T-helper 1 cell treated with Interleukin-12 subunit alpha and Interleukin-12 subunit beta and Interleukin-4 antibody, amounts not matched to agents 30 μg/mL and 1 μg/mL, for 36 hours (primary cell): ENCODE data around the gene CD83.

Experiments
- H3K27ac Mint-ChIP-seq: one replicate; pipeline ENCODE4 v1.8.0; 2021; ENCODE audit warnings: mild to moderate bottlenecking, mixed read lengths
- H3K27me3 Mint-ChIP-seq: one replicate; pipeline ENCODE4 v1.8.0; 2021; ENCODE audit warnings: low read depth, mixed read lengths
- H3K36me3 Mint-ChIP-seq: one replicate; pipeline ENCODE4 v1.8.0; 2021; ENCODE audit warnings: low read depth, mixed read lengths
- H3K4me1 Mint-ChIP-seq: one replicate; pipeline ENCODE4 v1.8.0; 2021; ENCODE audit warnings: low read depth, mixed read lengths
- H3K4me3 Mint-ChIP-seq: one replicate; pipeline ENCODE4 v1.8.0; 2021; ENCODE audit warnings: mild to moderate bottlenecking, moderate library complexity, mixed read lengths
- H3K9me3 Mint-ChIP-seq: one replicate; pipeline ENCODE4 v1.8.0; 2021; ENCODE audit warnings: mixed read lengths

Gene CD83

DNA sequence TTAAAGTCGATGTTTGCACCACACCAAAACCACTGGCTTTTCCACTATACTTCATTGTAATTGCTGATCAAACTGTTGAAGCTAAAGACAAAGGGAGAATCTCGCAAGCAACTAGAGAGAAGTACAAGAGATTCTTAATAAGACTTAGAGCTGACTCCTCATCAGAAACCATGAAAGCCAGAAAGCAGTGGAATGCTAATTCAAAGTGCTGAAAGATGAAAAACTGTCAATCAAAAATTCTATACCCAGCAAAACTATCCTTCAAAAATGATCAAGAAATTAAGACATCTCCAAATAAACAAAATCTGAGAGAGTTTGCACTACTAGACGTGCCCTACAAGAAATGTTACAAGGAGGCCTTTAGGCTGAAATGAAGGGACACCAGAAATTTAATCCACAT, 52.6 kb downstream of the CD83 start:
- Mint-ChIP-seq H3K4me3 (no peak overlapping the region), H3K9me3 (peaks cover 49% of the 10 kb centered on the region), H3K27ac (no peak overlapping the region), H3K36me3 (peaks cover 2% of the 10 kb centered on the region), H3K4me1 (peaks cover 1% of the 10 kb centered on the region), H3K27me3 (no peaks in the 10 kb centered on the region)

DNA sequence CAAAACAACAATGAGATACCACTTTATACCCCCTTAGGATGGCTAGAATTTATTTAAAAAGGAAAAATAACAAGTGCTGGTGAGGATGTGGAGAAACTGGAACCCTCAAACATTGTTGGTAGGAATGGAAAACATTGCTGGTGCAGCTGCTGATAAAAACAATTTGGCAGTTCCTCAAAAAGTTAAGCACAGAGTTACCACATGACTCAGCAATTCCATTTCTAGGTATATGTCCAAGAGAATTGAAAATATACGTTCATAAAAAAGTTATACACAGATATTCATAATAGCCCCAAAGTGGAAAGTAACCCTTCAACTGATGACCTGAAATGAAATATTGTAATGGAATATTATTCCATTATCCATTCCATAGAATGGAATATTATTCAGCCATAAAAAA, 55.0 kb downstream of the CD83 start:
- Mint-ChIP-seq H3K4me3 (no peak overlapping the region), H3K27ac (no peak overlapping the region), H3K4me1 (peaks cover 1% of the 10 kb centered on the region), H3K36me3 (peaks cover 2% of the 10 kb centered on the region), H3K27me3 (no peaks in the 10 kb centered on the region), H3K9me3 (peaks cover 43% of the 10 kb centered on the region)

DNA sequence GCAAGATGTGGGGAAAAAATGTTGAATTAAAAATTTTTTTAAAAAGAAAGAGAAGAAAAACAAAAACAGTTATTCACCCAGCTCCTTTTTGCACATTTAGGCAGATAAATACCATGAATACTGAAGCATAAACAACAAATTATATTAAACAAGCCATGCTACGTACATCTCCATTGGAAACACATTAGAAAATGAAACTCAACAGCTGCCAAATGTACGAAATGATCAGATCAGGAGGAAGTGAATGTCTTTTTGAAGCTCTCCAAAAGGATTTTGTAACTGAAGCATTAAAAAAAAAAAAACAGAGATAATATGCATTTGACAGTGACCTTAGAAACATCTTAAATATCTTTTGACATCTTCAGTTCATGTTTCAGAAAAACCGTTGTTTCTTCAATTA, 56.7 kb downstream of the CD83 start:
- peaks cover 2% of the 10 kb centered on the region for H3K36me3 Mint-ChIP-seq
- no peak overlapping the region for H3K4me3 Mint-ChIP-seq
- peaks cover 1% of the 10 kb centered on the region for H3K4me1 Mint-ChIP-seq
- no peaks in the 10 kb centered on the region for H3K27me3 Mint-ChIP-seq
- H3K27ac Mint-ChIP-seq, result no peak overlapping the region
- H3K9me3 Mint-ChIP-seq, result peaks cover 28% of the 10 kb centered on the region

GRCh38 chr6:14174996-14175395, 57.4 kb downstream of the CD83 start:
- Mint-ChIP-seq H3K36me3 (peaks cover 3% of the 10 kb centered on the region), H3K4me3 (no peak overlapping the region), H3K27ac (no peak overlapping the region), H3K27me3 (no peaks in the 10 kb centered on the region), H3K9me3 (peaks cover 20% of the 10 kb centered on the region), H3K4me1 (peaks cover 1% of the 10 kb centered on the region)

DNA sequence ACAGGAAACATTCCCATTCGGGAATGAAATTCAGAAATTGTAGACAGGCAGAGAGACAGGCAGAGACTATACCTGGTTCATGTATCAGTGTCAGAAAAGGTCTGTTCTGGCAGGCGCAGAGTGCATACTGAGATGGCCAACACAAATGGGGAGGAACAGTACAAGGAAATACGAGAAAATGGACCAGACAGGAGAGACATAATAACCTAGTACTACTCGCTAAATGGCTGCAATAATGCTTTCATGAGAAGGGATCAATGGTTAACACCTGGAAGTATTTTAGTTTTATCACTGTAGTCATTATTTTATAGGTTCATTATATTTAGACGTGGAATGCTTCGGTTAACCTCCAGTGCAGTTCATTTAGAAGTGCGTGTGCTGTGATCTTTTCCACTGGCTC, 58.9 kb downstream of the CD83 start:
- H3K4me1 Mint-ChIP-seq, result peaks cover 1% of the 10 kb centered on the region
- H3K36me3 Mint-ChIP-seq, result peaks cover 1% of the 10 kb centered on the region
- peaks cover 6% of the 10 kb centered on the region for H3K9me3 Mint-ChIP-seq
- no peak overlapping the region for H3K27ac Mint-ChIP-seq
- peaks cover 3% of the 10 kb centered on the region for H3K27me3 Mint-ChIP-seq
- no peak overlapping the region for H3K4me3 Mint-ChIP-seq

DNA sequence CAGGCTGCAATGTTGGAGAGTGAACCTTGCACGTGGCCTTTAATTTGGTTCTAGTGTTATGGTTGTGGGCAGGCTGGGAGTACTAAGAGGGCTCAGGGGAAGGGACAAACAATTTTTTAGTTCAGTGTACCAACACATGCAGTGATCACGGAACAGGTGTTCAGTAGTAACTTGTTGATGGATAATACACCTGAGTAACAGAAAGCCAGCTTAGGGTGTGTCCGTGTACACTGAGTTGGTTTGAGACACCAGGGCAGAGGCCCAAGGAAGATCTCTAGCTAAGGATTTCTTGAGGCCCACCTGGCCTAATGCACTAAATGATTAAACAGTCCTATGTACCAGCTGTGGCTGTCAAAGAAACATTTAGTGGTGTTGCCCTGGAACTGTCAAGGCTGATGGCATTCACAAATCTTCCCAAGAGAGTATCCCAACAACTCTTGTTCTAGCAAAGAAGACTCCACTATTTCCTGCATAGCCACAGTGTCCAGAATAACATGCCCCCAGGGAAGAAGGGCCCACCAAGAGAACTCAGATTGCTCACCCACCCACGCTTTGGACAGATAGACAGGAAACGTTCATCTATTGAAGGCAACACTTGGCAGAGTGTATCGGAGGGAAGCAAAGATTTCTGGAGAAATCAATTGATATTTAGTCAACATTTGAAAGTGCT, 60.0 kb downstream of the CD83 start:
- Mint-ChIP-seq H3K36me3 (peaks cover 1% of the 10 kb centered on the region), H3K4me1 (peaks cover 1% of the 10 kb centered on the region), H3K9me3 (peaks cover 3% of the 10 kb centered on the region), H3K4me3 (no peak overlapping the region), H3K27ac (no peak overlapping the region), H3K27me3 (peaks cover 9% of the 10 kb centered on the region)

- H3K27ac Mint-ChIP-seq, result no peak overlapping the region
- no peak overlapping the region for H3K4me3 Mint-ChIP-seq
- peaks cover 1% of the 10 kb centered on the region for H3K4me1 Mint-ChIP-seq
- H3K36me3 Mint-ChIP-seq, result peaks cover 1% of the 10 kb centered on the region
- H3K9me3 Mint-ChIP-seq, result no peaks in the 10 kb centered on the region
- peaks cover 9% of the 10 kb centered on the region for H3K27me3 Mint-ChIP-seq
Measured at GRCh38 chr6:14178083-14178445, 60.5 kb downstream of the CD83 start.

DNA sequence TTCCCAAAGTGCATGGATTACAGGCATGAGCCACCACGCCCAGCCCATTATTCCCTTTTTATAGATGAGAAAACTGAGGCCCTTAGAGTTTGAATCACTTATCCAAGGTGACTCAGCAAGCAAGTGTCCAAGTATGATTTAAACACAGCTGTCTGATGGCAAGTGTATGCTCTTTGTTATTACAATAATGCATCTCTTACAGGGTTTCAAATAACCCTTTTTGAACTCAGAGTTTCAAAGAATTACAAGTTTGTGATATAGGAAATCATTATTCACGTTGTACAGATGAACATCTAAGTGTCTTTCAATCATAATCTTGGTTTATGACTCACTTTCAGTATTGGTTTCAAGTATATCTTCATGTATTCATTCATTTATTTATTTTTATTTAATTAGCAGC, 63.0 kb downstream of the CD83 start:
- Mint-ChIP-seq H3K27ac (no peak overlapping the region), H3K4me1 (no peaks in the 10 kb centered on the region), H3K9me3 (no peaks in the 10 kb centered on the region), H3K36me3 (peaks cover 1% of the 10 kb centered on the region), H3K27me3 (peaks cover 9% of the 10 kb centered on the region), H3K4me3 (no peak overlapping the region)

- H3K9me3 Mint-ChIP-seq, result no peaks in the 10 kb centered on the region
- H3K36me3 Mint-ChIP-seq, result peaks cover 1% of the 10 kb centered on the region
- H3K4me3 Mint-ChIP-seq, result no peak overlapping the region
- no peaks in the 10 kb centered on the region for H3K4me1 Mint-ChIP-seq
- peaks cover 9% of the 10 kb centered on the region for H3K27me3 Mint-ChIP-seq
- no peak overlapping the region for H3K27ac Mint-ChIP-seq
Measured at GRCh38 chr6:14182916-14183315, 65.3 kb downstream of the CD83 start.
